Stimulated activated CD4-positive, alpha-beta T cell treated with anti-CD3 and anti-CD28 coated beads, TNF-alpha, amount 100 ng/mL, for 1 hour (primary cell): ENCODE results near the gene PCSK5.

ENCODE experiments used
- DNase-seq, 3 donors: peaks; one replicate each; pipeline ENCODE4 v3.0.0-alpha.2; 2020; ENCODE audit warnings: low read depth in 3 of 3, low spot score in 1 of 3

PCSK5 gene

GRCh38 chr9:76115396-76115795, 224.9 kb downstream of the PCSK5 start:
- DNase-seq = no peak

DNA sequence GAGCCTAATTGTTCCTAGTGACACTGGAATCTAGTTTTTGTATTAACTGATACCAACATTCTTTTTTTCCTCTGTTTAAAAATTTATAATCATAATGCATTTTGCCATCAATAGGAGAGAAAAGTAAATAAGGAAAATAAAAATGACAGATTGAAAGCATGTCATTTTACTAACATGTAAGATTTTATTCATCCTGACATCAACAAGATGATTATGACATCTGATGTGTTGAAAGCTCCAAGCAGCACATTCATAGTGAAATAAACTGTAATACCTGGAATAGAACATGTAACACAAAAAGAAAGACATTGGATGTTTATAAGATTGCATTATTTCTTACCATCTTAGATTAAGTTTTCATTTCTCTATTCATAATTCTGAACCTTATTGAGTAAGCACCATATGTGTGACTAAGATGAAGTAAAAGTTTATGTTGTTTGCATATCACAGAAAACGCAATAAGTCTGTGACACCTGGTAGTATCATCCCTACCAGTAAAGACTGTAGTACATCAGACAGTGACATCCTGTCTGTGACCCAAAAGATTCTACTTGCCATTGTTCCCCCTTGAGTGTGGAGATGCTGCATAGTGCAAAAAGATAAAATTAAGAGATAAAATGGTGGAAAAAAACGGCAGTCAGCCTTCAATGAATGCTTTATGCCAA, 225.6 kb downstream of the PCSK5 start:
- no peak for DNase-seq

DNA sequence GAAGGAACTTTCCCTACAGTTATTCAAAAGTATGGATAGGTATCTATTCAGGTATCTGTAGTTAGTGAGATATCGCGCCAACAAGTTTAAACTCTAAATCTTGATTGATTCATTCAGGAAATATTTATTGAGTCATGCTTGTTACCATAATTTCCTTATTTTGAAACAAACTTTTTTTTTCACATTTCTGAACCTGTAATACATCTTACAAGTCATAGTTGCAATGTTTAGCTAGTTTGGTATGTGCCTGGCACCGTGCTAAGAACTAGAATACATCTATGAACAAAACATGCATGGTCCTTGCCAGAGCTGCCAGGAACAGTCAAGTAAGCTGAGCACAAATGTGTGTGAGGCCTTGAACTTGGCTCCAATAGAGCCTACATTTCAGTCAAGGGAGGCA, 226.4 kb downstream of the PCSK5 start:
- DNase-seq = no peak

DNA sequence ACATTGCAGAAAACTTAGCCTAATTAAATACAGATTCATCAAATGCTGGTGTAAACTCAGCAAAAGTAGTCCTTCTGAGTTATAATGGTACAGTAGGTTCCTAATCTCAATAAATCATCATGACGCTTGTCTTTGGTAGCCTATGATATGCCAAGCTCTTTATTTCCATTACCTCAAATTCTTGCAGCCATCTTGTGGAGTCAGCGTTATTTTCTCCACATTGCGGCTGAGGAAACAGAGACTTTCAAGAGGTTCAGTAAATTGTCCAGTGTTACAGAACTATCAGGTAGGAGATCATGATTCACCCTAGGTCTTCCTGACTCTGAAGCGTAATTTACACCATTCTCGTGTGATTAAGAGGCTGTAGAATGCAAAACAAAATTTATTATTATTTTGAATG, 237.2 kb downstream of the PCSK5 start:
- DNase-seq = no peak

- DNase-seq = no peak
Measured at GRCh38 chr9:76135902-76136301, 245.4 kb downstream of the PCSK5 start.

GRCh38 chr9:76136986-76137385, 246.5 kb downstream of the PCSK5 start:
- no peak for DNase-seq

- no peak for DNase-seq
Measured at GRCh38 chr9:76137931-76138330, 247.5 kb downstream of the PCSK5 start.

GRCh38 chr9:76138360-76138759, 247.9 kb downstream of the PCSK5 start:
- no peak for DNase-seq

GRCh38 chr9:76143834-76144233, 253.4 kb downstream of the PCSK5 start:
- DNase-seq = no peak

DNA sequence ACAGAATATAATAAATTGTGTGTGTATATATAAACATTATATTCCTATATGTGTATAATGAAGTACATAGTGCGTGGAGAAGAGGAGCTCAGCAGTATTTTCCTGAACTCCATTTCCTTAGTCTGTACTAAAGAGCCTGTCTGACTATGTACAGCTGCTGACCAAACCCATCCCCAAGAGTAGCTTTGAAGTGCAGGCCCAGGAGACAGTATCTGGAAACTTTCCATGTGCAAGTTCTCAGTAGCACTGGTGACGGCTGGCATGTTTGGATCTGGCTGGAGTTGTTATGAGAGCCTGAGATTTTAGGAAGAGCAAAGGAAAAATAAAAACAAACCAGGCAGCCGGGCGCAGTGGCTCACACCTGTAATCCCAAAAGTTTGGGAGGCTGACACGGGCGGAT, 259.5 kb downstream of the PCSK5 start:
- no peak for DNase-seq

GRCh38 chr9:76151267-76151666, 260.8 kb downstream of the PCSK5 start:
- DNase-seq = no peak

- no peak for DNase-seq
Measured at GRCh38 chr9:76153339-76153738, 262.9 kb downstream of the PCSK5 start.

GRCh38 chr9:76153902-76154629, 263.6 kb downstream of the PCSK5 start:
- DNase-seq = no peak

GRCh38 chr9:76155361-76155760, 264.9 kb downstream of the PCSK5 start:
- DNase-seq = no peak

DNA sequence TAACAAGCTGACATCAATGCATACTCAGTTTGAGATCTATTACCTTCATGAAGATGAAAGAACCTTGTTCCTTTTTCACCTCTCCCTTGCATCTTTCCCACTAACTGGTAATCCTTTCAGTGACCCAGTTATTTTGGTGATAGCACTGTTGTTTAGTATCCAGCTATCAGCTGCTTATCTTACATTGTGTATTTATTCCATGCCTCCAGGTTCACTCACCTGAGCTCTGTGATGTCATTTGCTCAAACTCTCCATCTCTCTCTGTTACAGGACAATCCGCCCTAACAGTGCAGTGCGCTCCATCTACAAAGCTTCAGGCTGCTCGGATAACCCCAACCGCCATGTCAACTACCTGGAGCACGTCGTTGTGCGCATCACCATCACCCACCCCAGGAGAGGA, 268.2 kb downstream of the PCSK5 start:
- no peak for DNase-seq

DNA sequence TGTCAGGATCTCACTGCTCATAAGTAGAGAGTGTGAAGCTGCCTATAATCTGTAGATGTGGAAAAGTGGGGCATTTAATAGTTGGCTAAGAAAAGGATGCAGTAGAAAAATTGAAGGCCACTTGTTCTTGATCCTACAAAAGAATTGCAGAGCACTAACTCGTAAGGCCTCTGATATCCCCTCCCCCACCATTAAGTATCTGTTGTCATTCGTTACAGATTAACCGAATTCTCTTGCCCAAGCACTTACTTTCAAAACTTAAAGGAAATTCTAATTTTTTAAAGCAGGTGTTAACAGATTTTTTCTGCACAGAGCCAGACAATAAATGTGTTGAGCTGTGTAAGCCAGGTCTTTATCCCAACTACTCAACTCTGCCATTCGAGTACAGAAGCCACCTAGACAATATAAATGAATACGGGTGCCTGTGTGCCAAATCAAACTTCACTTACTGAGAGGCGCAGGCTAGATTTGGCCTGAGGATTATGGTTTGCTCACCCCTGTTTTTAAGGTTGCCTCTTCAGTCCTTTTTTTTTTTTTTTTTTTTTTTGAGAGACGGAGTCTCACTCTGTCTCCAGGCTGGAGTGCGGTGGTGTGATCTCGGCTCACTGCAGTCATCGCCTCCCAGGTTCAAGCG, 268.9 kb downstream of the PCSK5 start:
- no peak for DNase-seq

GRCh38 chr9:76161106-76161505, 270.6 kb downstream of the PCSK5 start:
- DNase-seq = no peak

GRCh38 chr9:76161541-76161940, 271.1 kb downstream of the PCSK5 start:
- no peak for DNase-seq

GRCh38 chr9:76162086-76162730, 271.7 kb downstream of the PCSK5 start:
- no peak for DNase-seq

- no peak for DNase-seq
Measured at GRCh38 chr9:76162751-76163500, 272.5 kb downstream of the PCSK5 start.

GRCh38 chr9:76166526-76166925, 276.1 kb downstream of the PCSK5 start:
- no peak for DNase-seq
